ENCODE results near the gene MAP1B. TPM values are rescaled to one million over a fixed set of nuclear protein-coding genes. Genes with fewer than 3 reads are reported as not detected.
"Not testable (repeated sequence)": the region's sequence is repeated elsewhere in the genome, so short reads cannot be mapped to it uniquely, and the experiment has no call there.

MAP1B gene
- polyA plus RNA-seq, 1 donor from 2014 or later, result 234 TPM

DNA sequence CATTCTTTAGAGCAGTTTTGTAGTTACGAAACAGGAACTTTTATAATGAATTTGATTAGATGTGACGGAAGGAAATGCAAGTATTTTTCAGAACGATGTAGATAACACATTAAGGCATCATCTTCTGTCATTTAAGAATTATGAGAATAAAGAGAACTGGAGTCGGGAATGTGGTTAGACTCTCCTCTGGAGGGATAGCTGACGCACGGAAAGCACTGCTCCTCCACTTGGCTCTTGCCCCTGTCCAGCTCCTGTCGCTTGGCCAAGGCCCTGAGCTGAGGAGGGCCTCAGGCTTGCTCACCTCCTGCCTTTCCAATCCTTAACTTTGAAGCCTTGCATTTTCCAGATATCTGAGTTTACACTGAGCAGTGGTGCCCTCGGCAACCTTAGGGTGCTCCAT lies 60.5 kb downstream of the MAP1B start:
- H3K36me3 ChIP-seq (ENCODE audit: insufficient read depth, low read length), result peaks cover 6% of the 10 kb centered on the region
- H4K20me1 ChIP-seq (ENCODE audit: insufficient read depth), result peaks cover 88% of the 10 kb centered on the region
- no peaks in the 10 kb centered on the region for H3K9me3 ChIP-seq (ENCODE audit: low read length)
- no peaks in the 10 kb centered on the region for H3F3A ChIP-seq (ENCODE audit: insufficient read depth, low read length, poor library complexity, severe bottlenecking)
- H3K79me2 ChIP-seq (replicated peaks; ENCODE audit: insufficient read depth, low read length), result peaks cover 99% of the 10 kb centered on the region
- no peak overlapping the region for H3K4me3 ChIP-seq (ENCODE audit: low read length)
- H3K9me2 ChIP-seq (ENCODE audit: insufficient read depth, low read length), result no peaks in the 10 kb centered on the region
- H3K27me3 ChIP-seq (ENCODE audit: insufficient read depth, low read depth, low read length), result no peaks in the 10 kb centered on the region
- H3K9ac ChIP-seq (ENCODE audit: low read length), result no peak overlapping the region
- H3K27ac ChIP-seq (ENCODE audit: low read length), result no peak overlapping the region
- TF ChIP-seq POLR2AphosphoS5 (IDR thresholded peaks at IDR 0.05), result peak; percentile 37
- TF ChIP-seq EP300 (conservative IDR thresholded peaks at IDR 0.05; ENCODE audit: poor library complexity, severe bottlenecking), result no peak
- no peak overlapping the region for H2AFZ ChIP-seq (ENCODE audit: low read depth, low read length)
- no peak overlapping the region for H3K4me2 ChIP-seq (ENCODE audit: low read length)

GRCh38 chr5:72170101-72170500 lies 62.8 kb downstream of the MAP1B start:
- peaks cover 96% of the 10 kb centered on the region for H3K79me2 ChIP-seq (replicated peaks; ENCODE audit: insufficient read depth, low read length)
- H3K9me3 ChIP-seq (ENCODE audit: low read length), result no peaks in the 10 kb centered on the region
- H3K36me3 ChIP-seq (ENCODE audit: insufficient read depth, low read length), result peaks cover 6% of the 10 kb centered on the region
- H3K9me2 ChIP-seq (ENCODE audit: insufficient read depth, low read length), result no peaks in the 10 kb centered on the region
- H2AFZ ChIP-seq (ENCODE audit: low read depth, low read length), result no peak overlapping the region
- H3K9ac ChIP-seq (ENCODE audit: low read length), result no peak overlapping the region
- no peak overlapping the region for H3K4me3 ChIP-seq (ENCODE audit: low read length)
- no peak overlapping the region for H3K4me2 ChIP-seq (ENCODE audit: low read length)
- no peaks in the 10 kb centered on the region for H3K27me3 ChIP-seq (ENCODE audit: insufficient read depth, low read depth, low read length)
- H3F3A ChIP-seq (ENCODE audit: insufficient read depth, low read length, poor library complexity, severe bottlenecking), result no peaks in the 10 kb centered on the region
- H3K27ac ChIP-seq (ENCODE audit: low read length), result no peak overlapping the region
- peaks cover 89% of the 10 kb centered on the region for H4K20me1 ChIP-seq (ENCODE audit: insufficient read depth)
- TF ChIP-seq EP300 (conservative IDR thresholded peaks at IDR 0.05; ENCODE audit: poor library complexity, severe bottlenecking), result no peak
- TF ChIP-seq, protein P1, sequence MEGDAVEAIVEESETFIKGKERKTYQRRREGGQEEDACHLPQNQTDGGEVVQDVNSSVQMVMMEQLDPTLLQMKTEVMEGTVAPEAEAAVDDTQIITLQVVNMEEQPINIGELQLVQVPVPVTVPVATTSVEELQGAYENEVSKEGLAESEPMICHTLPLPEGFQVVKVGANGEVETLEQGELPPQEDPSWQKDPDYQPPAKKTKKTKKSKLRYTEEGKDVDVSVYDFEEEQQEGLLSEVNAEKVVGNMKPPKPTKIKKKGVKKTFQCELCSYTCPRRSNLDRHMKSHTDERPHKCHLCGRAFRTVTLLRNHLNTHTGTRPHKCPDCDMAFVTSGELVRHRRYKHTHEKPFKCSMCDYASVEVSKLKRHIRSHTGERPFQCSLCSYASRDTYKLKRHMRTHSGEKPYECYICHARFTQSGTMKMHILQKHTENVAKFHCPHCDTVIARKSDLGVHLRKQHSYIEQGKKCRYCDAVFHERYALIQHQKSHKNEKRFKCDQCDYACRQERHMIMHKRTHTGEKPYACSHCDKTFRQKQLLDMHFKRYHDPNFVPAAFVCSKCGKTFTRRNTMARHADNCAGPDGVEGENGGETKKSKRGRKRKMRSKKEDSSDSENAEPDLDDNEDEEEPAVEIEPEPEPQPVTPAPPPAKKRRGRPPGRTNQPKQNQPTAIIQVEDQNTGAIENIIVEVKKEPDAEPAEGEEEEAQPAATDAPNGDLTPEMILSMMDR (IDR thresholded peaks at IDR 0.05; ENCODE audit: poor library complexity, severe bottlenecking), result no peak
- no peak for TF ChIP-seq MXI1 (conservative IDR thresholded peaks at IDR 0.05; ENCODE audit: poor library complexity, severe bottlenecking)

- H3K4me2 ChIP-seq (ENCODE audit: low read length); H3K27me3 ChIP-seq (ENCODE audit: insufficient read depth, low read depth, low read length); H3K9me3 ChIP-seq (ENCODE audit: low read length); H2AFZ ChIP-seq (ENCODE audit: low read depth, low read length); H3K9me2 ChIP-seq (ENCODE audit: insufficient read depth, low read length); H3F3A ChIP-seq (ENCODE audit: insufficient read depth, low read length, poor library complexity, severe bottlenecking); H3K36me3 ChIP-seq (ENCODE audit: insufficient read depth, low read length); H3K27ac ChIP-seq (ENCODE audit: low read length); H3K9ac ChIP-seq (ENCODE audit: low read length); H3K4me3 ChIP-seq (ENCODE audit: low read length): not testable (repeated sequence)
- H3K79me2 ChIP-seq (replicated peaks; ENCODE audit: insufficient read depth, low read length), result peaks cover 96% of the 10 kb centered on the region
- peaks cover 89% of the 10 kb centered on the region for H4K20me1 ChIP-seq (ENCODE audit: insufficient read depth)
Measured at GRCh38 chr5:72171181-72171580, 63.9 kb downstream of the MAP1B start.

DNA sequence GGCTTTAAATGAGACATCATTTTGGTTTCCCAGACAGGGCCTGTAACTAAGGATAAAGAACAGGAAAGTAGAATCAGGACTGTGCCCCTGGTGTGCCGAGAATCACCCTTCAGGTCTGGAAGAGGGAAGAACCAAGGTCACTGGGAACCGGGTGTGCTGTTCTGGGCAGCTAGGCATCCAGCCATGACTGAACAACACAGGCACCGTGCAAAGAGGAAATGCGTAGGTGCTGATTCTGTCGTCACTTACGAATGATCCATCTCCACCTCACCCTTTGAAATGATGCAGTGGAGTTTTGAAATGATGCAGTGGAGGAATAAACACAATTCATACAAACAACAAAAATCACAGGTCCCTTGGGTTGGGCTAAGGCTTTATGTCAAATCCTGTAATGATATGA lies 64.4 kb downstream of the MAP1B start:
- H3K27ac ChIP-seq (ENCODE audit: low read length), result no peak overlapping the region
- H3K4me2 ChIP-seq (ENCODE audit: low read length), result no peak overlapping the region
- H3K9me3 ChIP-seq (ENCODE audit: low read length), result no peaks in the 10 kb centered on the region
- no peak overlapping the region for H3K9ac ChIP-seq (ENCODE audit: low read length)
- H3F3A ChIP-seq (ENCODE audit: insufficient read depth, low read length, poor library complexity, severe bottlenecking), result no peaks in the 10 kb centered on the region
- peaks cover 96% of the 10 kb centered on the region for H3K79me2 ChIP-seq (replicated peaks; ENCODE audit: insufficient read depth, low read length)
- no peak for TF ChIP-seq EZH2 (IDR thresholded peaks at IDR 0.05; ENCODE audit: borderline replicate concordance, insufficient read depth, low read length, poor library complexity, severe bottlenecking)
- no peak for TF ChIP-seq SMC3 (conservative IDR thresholded peaks at IDR 0.05; ENCODE audit: poor library complexity)
- TF ChIP-seq, protein P1 (IDR thresholded peaks at IDR 0.05; ENCODE audit: poor library complexity, severe bottlenecking), result no peak
- no peak for TF ChIP-seq TAF1 (IDR thresholded peaks at IDR 0.05; ENCODE audit: low read depth)
- TF ChIP-seq RAD21 (conservative IDR thresholded peaks at IDR 0.05), result no peak
- no peak for TF ChIP-seq MXI1 (conservative IDR thresholded peaks at IDR 0.05; ENCODE audit: poor library complexity, severe bottlenecking)
- no peak for TF ChIP-seq EP300 (conservative IDR thresholded peaks at IDR 0.05; ENCODE audit: poor library complexity, severe bottlenecking)
- TF ChIP-seq POLR2AphosphoS5 (IDR thresholded peaks at IDR 0.05), result no peak
- TF ChIP-seq REST (IDR thresholded peaks at IDR 0.05; ENCODE audit: borderline replicate concordance), result no peak
- no peaks in the 10 kb centered on the region for H3K27me3 ChIP-seq (ENCODE audit: insufficient read depth, low read depth, low read length)
- H3K9me2 ChIP-seq (ENCODE audit: insufficient read depth, low read length), result no peaks in the 10 kb centered on the region
- peaks cover 89% of the 10 kb centered on the region for H4K20me1 ChIP-seq (ENCODE audit: insufficient read depth)
- H3K4me3 ChIP-seq (ENCODE audit: low read length), result no peak overlapping the region
- H2AFZ ChIP-seq (ENCODE audit: low read depth, low read length), result no peak overlapping the region
- peaks cover 14% of the 10 kb centered on the region for H3K36me3 ChIP-seq (ENCODE audit: insufficient read depth, low read length)
